K562 (cell line): ENCODE data around the gene MYLIP. TPM values are rescaled to one million over a fixed set of nuclear protein-coding genes. Genes with fewer than 3 reads are reported as not detected.

Experiments used
- CEBPZ ChIP-seq: fragments of 150-350 bp; IDR thresholded peaks from 2 replicates; pipeline ENCODE4 v1.6.1; 2014; ENCODE audit warnings: low read depth, mild to moderate bottlenecking, low read length, borderline replicate concordance
- CLOCK ChIP-seq: fragments of 250-450 bp; sonication (Bioruptor Pico); IDR thresholded peaks from 2 replicates; pipeline ENCODE4 v1.4.0; 2020; ENCODE audit warnings: mild to moderate bottlenecking, moderate library complexity, borderline replicate concordance
- DDX20 ChIP-seq: fragments of 450-650 bp; IDR thresholded peaks from 2 replicates; pipeline ENCODE4 v1.6.1; 2016; ENCODE audit warnings: missing genetic modification characterization, low read depth, mild to moderate bottlenecking, missing compliant biosample characterization, moderate library complexity
- ESRRB ChIP-seq: fragments of 250-450 bp; sonication (Bioruptor Pico); IDR thresholded peaks from 2 replicates; pipeline ENCODE4 v1.5.0; 2020; ENCODE audit warnings: mild to moderate bottlenecking, moderate library complexity, borderline replicate concordance
- FOXJ2 ChIP-seq: fragments of 200-800 bp; sonication (Bioruptor generic); IDR thresholded peaks from 2 replicates; pipeline ENCODE4 v1.6.1; 2016; ENCODE audit warnings: missing genetic modification characterization, missing compliant biosample characterization
- L3MBTL2 ChIP-seq: fragments of 450-650 bp; IDR thresholded peaks from 2 replicates; pipeline ENCODE4 v1.6.1; 2016; ENCODE audit warnings: mild to moderate bottlenecking, moderate library complexity
- MCM2 ChIP-seq: fragments of 450-650 bp; IDR thresholded peaks from 2 replicates; pipeline ENCODE4 v1.6.1; 2017; ENCODE audit warnings: low read depth, mild to moderate bottlenecking
- MCM5 ChIP-seq: fragments of 450-650 bp; IDR thresholded peaks from 2 replicates; pipeline ENCODE4 v1.6.1; 2016; ENCODE audit warnings: low read depth
- MCM7 ChIP-seq, 2 experiments: fragments of 450-650 bp; IDR thresholded peaks; 2 replicates each; pipeline ENCODE4 v1.6.1; 2016 to 2018
- MYBL2 ChIP-seq, 2 experiments: fragments of 450-650 bp in 1 of 2; sonication (generic) in 1 of 2; formaldehyde crosslinking in 1 of 2; IDR thresholded peaks; 2 replicates each; pipeline versions ENCODE4 v1.6.1 to v1.8.1; 2017 to 2022; ENCODE audit warnings: borderline replicate concordance in 1 of 2, inconsistent platforms in 1 of 2, low read depth in 1 of 2, mild to moderate bottlenecking in 1 of 2, missing genetic modification reagents in 1 of 2, moderate library complexity in 1 of 2
- NCOA4 ChIP-seq: fragments of 450-650 bp; IDR thresholded peaks from 2 replicates; pipeline ENCODE4 v1.6.1; 2018; ENCODE audit warnings: mild to moderate bottlenecking; ENCODE audit not compliant: partially characterized antibody
- RBM22 ChIP-seq: fragments of 200-400 bp; formaldehyde crosslinking; IDR thresholded peaks from 2 replicates; pipeline ENCODE4 v1.6.1; 2018; ENCODE audit warnings: low read length, low read depth; ENCODE audit not compliant: poor library complexity, severe bottlenecking
- SNIP1 ChIP-seq: fragments of 450-650 bp; IDR thresholded peaks from 2 replicates; pipeline ENCODE4 v1.7.1; 2017; ENCODE audit warnings: low read depth, mild to moderate bottlenecking
- YY1 ChIP-seq, 3 experiments: IDR thresholded peaks; 2 replicates each; pipeline ENCODE4 v1.6.1; 2011; ENCODE audit warnings: low read length in 2 of 3, mild to moderate bottlenecking in 2 of 3, moderate library complexity in 2 of 3, borderline replicate concordance in 1 of 3, control low read depth in 1 of 3, low read depth in 1 of 3; ENCODE audit not compliant: insufficient read depth in 3 of 3, insufficient replicate concordance in 2 of 3, control insufficient read depth in 1 of 3, insufficient read length in 1 of 3; ENCODE audit errors: extremely low read depth in 1 of 3
- ZBTB8A ChIP-seq: fragments of 450-650 bp; IDR thresholded peaks from 2 replicates; pipeline ENCODE4 v1.6.1; 2018; ENCODE audit warnings: mild to moderate bottlenecking, moderate library complexity; ENCODE audit not compliant: partially characterized antibody
- ZC3H8 ChIP-seq: fragments of 450-650 bp; IDR thresholded peaks from 2 replicates; pipeline ENCODE4 v1.6.1; 2017
- ZKSCAN1 ChIP-seq: fragments of 150-350 bp; IDR thresholded peaks from 2 replicates; pipeline ENCODE4 v1.6.1; 2016; ENCODE audit warnings: low read depth, low read length
- ZNF124 ChIP-seq: sonication (generic); formaldehyde crosslinking; IDR thresholded peaks from 2 replicates; pipeline ENCODE4 v1.8.1; 2022; ENCODE audit warnings: missing genetic modification reagents
- ZNF224 ChIP-seq: sonication (generic); formaldehyde crosslinking; IDR thresholded peaks from 2 replicates; pipeline ENCODE4 v1.8.0; 2022; ENCODE audit warnings: mild to moderate bottlenecking, missing genetic modification reagents
- ZNF316 ChIP-seq: fragments of 450-650 bp; IDR thresholded peaks from 2 replicates; pipeline ENCODE4 v1.6.1; 2016
- polyA plus RNA-seq, 8 experiments: library from polyadenylated mRNA; depleted of rRNA in 4 of 8; stranded (reverse) in 5 of 8; unstranded in 3 of 8; fragments of >200 nt; fragmentation: Nextera tagmentation in 2 of 8; fragmentation: Illumina TruSeq in 1 of 8; extraction: Ambion mirVana in 2 of 8; extraction: Trizol in 1 of 8; gene quantifications; 2 replicates each; pipeline versions ENCODE4 v1.2.1 to v1.2.3, GENCODE V29; 2011 to 2014; ENCODE audit warnings: inconsistent platforms in 1 of 8, missing spikeins in 1 of 8
- total RNA-seq, 7 experiments: library from RNA; depleted of rRNA in 6 of 7; stranded (reverse); fragments of >200 nt in 6 of 7; fragmentation: Illumina TruSeq in 2 of 7; extraction: Trizol in 2 of 7; gene quantifications; 2 replicates each; pipeline versions ENCODE4 v1.2.1 to v1.2.3, GENCODE V29; 2011 to 2021; ENCODE audit warnings: low replicate concordance in 1 of 7
- TF ChIP-seq, protein P1 (sequence below): fragments of 250-450 bp; sonication (Bioruptor Pico); IDR thresholded peaks from 2 replicates; pipeline ENCODE4 v1.8.0; 2021; ENCODE audit warnings: mild to moderate bottlenecking, moderate library complexity

Gene MYLIP
- total and polyA plus RNA-seq, 9 of the 15 experiments (the other 6 are each of a cell fraction or from before 2014, with no cell fraction given) = 10.8 to 43.5 (median 31.5) TPM

- TF ChIP-seq, protein P1, sequence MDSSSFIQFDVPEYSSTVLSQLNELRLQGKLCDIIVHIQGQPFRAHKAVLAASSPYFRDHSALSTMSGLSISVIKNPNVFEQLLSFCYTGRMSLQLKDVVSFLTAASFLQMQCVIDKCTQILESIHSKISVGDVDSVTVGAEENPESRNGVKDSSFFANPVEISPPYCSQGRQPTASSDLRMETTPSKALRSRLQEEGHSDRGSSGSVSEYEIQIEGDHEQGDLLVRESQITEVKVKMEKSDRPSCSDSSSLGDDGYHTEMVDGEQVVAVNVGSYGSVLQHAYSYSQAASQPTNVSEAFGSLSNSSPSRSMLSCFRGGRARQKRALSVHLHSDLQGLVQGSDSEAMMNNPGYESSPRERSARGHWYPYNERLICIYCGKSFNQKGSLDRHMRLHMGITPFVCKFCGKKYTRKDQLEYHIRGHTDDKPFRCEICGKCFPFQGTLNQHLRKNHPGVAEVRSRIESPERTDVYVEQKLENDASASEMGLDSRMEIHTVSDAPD = no peak
- TF ChIP-seq YY1 (IDR thresholded peaks at IDR 0.05; ENCODE audit: borderline replicate concordance in 1 of 3, control insufficient read depth in 1 of 3, extremely low read depth in 1 of 3, insufficient read depth in 3 of 3, insufficient read length in 1 of 3, insufficient replicate concordance in 2 of 3, low read depth in 1 of 3, low read length in 2 of 3) = peak in 1 of 3 experiments; percentile 73
- TF ChIP-seq DDX20 (tag) = peak; percentile 78
- TF ChIP-seq MCM7 (IDR thresholded peaks at IDR 0.05) = no peak
- TF ChIP-seq MYBL2 (IDR thresholded peaks at IDR 0.05; ENCODE audit: low read depth) = no peak; the same call in 1 of the 2 replicates
- TF ChIP-seq MYBL2 (CRISPR knock-in tag; IDR thresholded peaks at IDR 0.05; ENCODE audit: borderline replicate concordance) = no peak
- no peak for TF ChIP-seq ZBTB8A
- TF ChIP-seq FOXJ2 (tag) = peak; percentile 58
- no peak for TF ChIP-seq CEBPZ
- 0 out of 2 replicates have a peak, but pooled peaks have one; percentile 33 for TF ChIP-seq ZKSCAN1
- peak; percentile 52; the same call in 1 of the 2 replicates for TF ChIP-seq CLOCK (CRISPR knock-in tag)
- TF ChIP-seq L3MBTL2 = peak; percentile 90
- TF ChIP-seq ESRRB (CRISPR knock-in tag) = no peak
- TF ChIP-seq ZNF124 (CRISPR knock-in tag) = no peak
- no peak for TF ChIP-seq ZNF316
- no peak for TF ChIP-seq SNIP1
- TF ChIP-seq NCOA4 = no peak
- TF ChIP-seq MCM2 = no peak
- no peak for TF ChIP-seq RBM22
- TF ChIP-seq ZNF224 (CRISPR knock-in tag) = no peak
- TF ChIP-seq ZC3H8 = no peak
- TF ChIP-seq MCM5 = no peak
These were observed 19.8 kb upstream of the MYLIP start (continued) for GRCh38 chr6:16108921-16109658.
